ENCODE measurements around the gene GNG2.

GRCh38 chr14:51879170-51879569, 18.8 kb downstream of the GNG2 start:
- no peak for TF ChIP-seq POLR2A (IDR thresholded peaks at IDR 0.05)
- TF ChIP-seq, protein P1, sequence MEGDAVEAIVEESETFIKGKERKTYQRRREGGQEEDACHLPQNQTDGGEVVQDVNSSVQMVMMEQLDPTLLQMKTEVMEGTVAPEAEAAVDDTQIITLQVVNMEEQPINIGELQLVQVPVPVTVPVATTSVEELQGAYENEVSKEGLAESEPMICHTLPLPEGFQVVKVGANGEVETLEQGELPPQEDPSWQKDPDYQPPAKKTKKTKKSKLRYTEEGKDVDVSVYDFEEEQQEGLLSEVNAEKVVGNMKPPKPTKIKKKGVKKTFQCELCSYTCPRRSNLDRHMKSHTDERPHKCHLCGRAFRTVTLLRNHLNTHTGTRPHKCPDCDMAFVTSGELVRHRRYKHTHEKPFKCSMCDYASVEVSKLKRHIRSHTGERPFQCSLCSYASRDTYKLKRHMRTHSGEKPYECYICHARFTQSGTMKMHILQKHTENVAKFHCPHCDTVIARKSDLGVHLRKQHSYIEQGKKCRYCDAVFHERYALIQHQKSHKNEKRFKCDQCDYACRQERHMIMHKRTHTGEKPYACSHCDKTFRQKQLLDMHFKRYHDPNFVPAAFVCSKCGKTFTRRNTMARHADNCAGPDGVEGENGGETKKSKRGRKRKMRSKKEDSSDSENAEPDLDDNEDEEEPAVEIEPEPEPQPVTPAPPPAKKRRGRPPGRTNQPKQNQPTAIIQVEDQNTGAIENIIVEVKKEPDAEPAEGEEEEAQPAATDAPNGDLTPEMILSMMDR (IDR thresholded peaks at IDR 0.05) = no peak
